MG63 (cell line): ENCODE data around the gene ZNF592. TPM values are rescaled to one million over a fixed set of nuclear protein-coding genes. Genes with fewer than 3 reads are reported as not detected.

Experiments
- DNase-seq: peaks from one replicate; pipeline ENCODE4 v3.0.0-alpha.2; 2020
- H3K27me3 ChIP-seq: fragments of 250-450 bp; sonication (Bioruptor Pico); 2 replicates; pipeline ENCODE4 v1.5.1; 2020; ENCODE audit warnings: mild to moderate bottlenecking, moderate library complexity
- H3K36me3 ChIP-seq: fragments of 250-450 bp; sonication (Bioruptor Pico); 2 replicates; pipeline ENCODE4 v1.5.1; 2020; ENCODE audit warnings: mild to moderate bottlenecking, moderate library complexity
- H3K4me3 ChIP-seq: fragments of 250-450 bp; sonication (Bioruptor Pico); 2 replicates; pipeline ENCODE4 v1.5.1; 2020; ENCODE audit warnings: mild to moderate bottlenecking, moderate library complexity
- H3K9me3 ChIP-seq: fragments of 250-450 bp; sonication (Bioruptor Pico); 2 replicates; pipeline ENCODE4 v1.5.1; 2020; ENCODE audit warnings: mild to moderate bottlenecking, moderate library complexity
- total RNA-seq: library from RNA; depleted of rRNA; stranded (reverse); fragments of >200 nt; shearing (Covaris generic); gene quantifications from 2 replicates; pipeline ENCODE4 v1.2.3, GENCODE V29; 2014; ENCODE audit warnings: low replicate concordance

Gene ZNF592
- total RNA-seq, 1 experiment from 2014 or later: 4.6 TPM

- no peak for DNase-seq
- H3K36me3 ChIP-seq: peaks cover 37% of the 10 kb centered on the region
- no peak overlapping the region for H3K4me3 ChIP-seq
- H3K27me3 ChIP-seq: no peaks in the 10 kb centered on the region
- H3K9me3 ChIP-seq: no peaks in the 10 kb centered on the region
Measured at GRCh38 chr15:84762840-84763572, 14.6 kb downstream of the ZNF592 start.

- Histone ChIP-seq H3K27me3 (no peaks in the 10 kb centered on the region), H3K9me3 (no peaks in the 10 kb centered on the region), H3K36me3 (peaks cover 48% of the 10 kb centered on the region), H3K4me3 (no peak overlapping the region)
- no peak for DNase-seq
Measured at GRCh38 chr15:84764585-84764984, 16.2 kb downstream of the ZNF592 start.

DNA sequence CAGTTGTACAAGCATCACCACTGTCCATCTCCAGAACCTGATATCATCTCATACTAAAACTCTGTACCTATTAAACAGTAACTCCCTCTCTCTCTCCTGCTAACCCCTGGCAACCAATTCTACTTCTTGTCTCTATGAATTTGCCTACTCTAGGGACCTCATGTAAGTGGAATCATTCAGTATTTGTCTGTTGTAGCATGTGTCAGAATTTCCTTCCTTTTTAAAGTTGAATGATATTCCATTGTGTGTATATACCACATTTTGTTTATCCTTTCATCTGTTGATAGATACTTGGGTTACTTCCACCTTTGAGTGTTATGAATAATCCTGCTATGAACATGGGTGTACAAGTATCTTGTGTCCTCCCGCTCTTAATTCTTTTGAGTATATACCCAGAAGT, 16.6 kb downstream of the ZNF592 start:
- Histone ChIP-seq H3K27me3 (no peaks in the 10 kb centered on the region), H3K9me3 (no peaks in the 10 kb centered on the region), H3K4me3 (no peak overlapping the region), H3K36me3 (peaks cover 52% of the 10 kb centered on the region)
- DNase-seq: no peak

- H3K4me3 ChIP-seq: no peak overlapping the region
- peaks cover 55% of the 10 kb centered on the region for H3K36me3 ChIP-seq
- no peaks in the 10 kb centered on the region for H3K27me3 ChIP-seq
- DNase-seq: no peak
- H3K9me3 ChIP-seq: no peaks in the 10 kb centered on the region
Measured at GRCh38 chr15:84765675-84766074, 17.3 kb downstream of the ZNF592 start.

DNA sequence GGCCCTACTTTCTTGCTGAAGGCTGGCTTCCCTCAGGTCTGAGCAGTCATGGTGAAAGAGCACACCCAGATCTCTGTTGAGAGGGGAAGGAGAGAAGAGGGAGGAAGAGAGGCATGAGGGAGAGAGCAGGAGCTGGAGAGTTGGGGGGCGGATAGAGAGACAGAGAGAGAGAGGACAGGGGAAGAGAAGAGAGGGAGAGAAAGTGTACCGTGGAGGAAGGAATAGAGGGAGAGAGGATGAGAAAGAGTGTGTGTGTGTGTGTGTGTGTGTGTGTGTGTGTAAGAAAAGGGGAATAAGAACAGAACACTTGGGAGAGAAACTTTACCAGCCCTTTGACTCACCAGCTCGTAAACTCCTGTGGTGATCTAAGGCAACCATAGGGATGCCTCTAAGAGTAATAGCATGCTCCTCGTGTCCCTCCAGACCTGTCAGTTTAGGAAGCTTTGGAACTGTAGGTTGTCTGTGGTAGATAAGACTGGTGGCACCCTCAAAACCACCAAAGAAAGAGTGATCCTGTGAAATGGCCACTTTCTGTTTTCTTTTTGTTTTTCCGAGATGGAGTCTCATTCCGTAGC, 18.2 kb downstream of the ZNF592 start:
- Histone ChIP-seq H3K36me3 (peaks cover 64% of the 10 kb centered on the region), H3K4me3 (no peak overlapping the region), H3K27me3 (no peaks in the 10 kb centered on the region), H3K9me3 (no peaks in the 10 kb centered on the region)
- DNase-seq: no peak

DNA sequence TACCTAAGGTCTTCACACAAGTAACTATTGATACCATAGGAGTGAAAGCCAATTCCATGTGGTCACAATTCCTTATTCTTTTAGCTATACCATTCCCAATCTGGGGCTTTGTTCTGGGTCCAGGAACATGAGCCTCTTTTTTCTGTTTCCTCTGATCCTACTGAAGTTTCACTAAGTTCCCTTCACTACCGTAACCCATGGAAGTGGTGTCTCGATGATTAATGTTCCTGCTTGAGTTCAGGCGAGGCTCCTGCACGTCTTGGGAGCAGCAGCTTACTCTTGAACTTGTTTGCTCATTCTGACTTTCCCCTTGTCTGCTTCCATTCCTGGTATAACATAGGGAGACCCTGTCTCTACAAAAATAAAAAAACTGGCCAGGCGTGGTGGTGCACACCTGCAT, 23.6 kb downstream of the ZNF592 start:
- Histone ChIP-seq H3K4me3 (no peak overlapping the region), H3K36me3 (peaks cover 64% of the 10 kb centered on the region), H3K27me3 (no peaks in the 10 kb centered on the region), H3K9me3 (no peaks in the 10 kb centered on the region)
- DNase-seq: no peak

GRCh38 chr15:84772467-84772866, 24.1 kb downstream of the ZNF592 start:
- Histone ChIP-seq H3K36me3 (peaks cover 62% of the 10 kb centered on the region), H3K9me3 (no peaks in the 10 kb centered on the region), H3K27me3 (no peaks in the 10 kb centered on the region), H3K4me3 (no peak overlapping the region)
- no peak for DNase-seq

GRCh38 chr15:84773716-84774115, 25.3 kb downstream of the ZNF592 start:
- no peak for DNase-seq
- Histone ChIP-seq H3K9me3 (no peaks in the 10 kb centered on the region), H3K4me3 (no peak overlapping the region), H3K36me3 (peaks cover 61% of the 10 kb centered on the region), H3K27me3 (no peaks in the 10 kb centered on the region)

DNA sequence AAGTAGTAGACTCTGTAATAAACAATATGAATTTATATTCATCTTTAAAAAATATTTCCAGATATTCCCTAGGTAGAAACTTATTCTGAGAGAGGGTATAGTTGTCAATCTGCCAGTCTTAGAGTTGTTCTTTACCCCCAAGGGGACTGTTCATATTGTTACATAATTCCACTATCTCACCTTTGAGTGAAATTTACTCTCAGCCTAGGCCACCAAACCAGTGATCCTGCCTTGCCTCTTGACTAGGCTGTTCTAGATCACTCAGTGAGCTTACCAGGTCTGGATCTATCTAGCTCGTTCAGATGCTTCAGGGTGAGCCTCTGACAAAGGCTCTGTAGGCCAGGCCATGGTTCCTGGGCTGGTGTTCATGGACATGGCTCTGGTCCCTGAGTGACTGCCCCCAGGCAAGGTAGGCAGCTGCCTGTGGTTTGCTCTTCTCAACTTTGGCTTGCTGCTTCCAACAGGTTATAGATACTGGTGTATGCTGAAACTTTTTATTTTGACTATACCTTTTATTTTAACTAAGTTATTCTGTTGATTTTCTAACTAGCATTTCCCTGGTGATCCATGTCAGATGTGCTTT, 27.6 kb downstream of the ZNF592 start:
- no peak overlapping the region for H3K4me3 ChIP-seq
- no peaks in the 10 kb centered on the region for H3K27me3 ChIP-seq
- no peaks in the 10 kb centered on the region for H3K9me3 ChIP-seq
- no peak for DNase-seq
- H3K36me3 ChIP-seq: peaks cover 51% of the 10 kb centered on the region

- Histone ChIP-seq H3K36me3 (peaks cover 59% of the 10 kb centered on the region), H3K27me3 (no peaks in the 10 kb centered on the region), H3K4me3 (no peak overlapping the region), H3K9me3 (no peaks in the 10 kb centered on the region)
- no peak for DNase-seq
Measured at GRCh38 chr15:84778194-84778593, 29.8 kb downstream of the ZNF592 start.

GRCh38 chr15:84780492-84780891, 32.1 kb downstream of the ZNF592 start:
- Histone ChIP-seq H3K4me3 (no peak overlapping the region), H3K9me3 (no peaks in the 10 kb centered on the region), H3K36me3 (peaks cover 68% of the 10 kb centered on the region), H3K27me3 (no peaks in the 10 kb centered on the region)
- DNase-seq: no peak

GRCh38 chr15:84781495-84781894, 33.1 kb downstream of the ZNF592 start:
- Histone ChIP-seq H3K4me3 (no peak overlapping the region), H3K27me3 (no peaks in the 10 kb centered on the region), H3K9me3 (no peaks in the 10 kb centered on the region), H3K36me3 (peaks cover 67% of the 10 kb centered on the region)
- no peak for DNase-seq

- Histone ChIP-seq H3K4me3 (no peak overlapping the region), H3K9me3 (no peaks in the 10 kb centered on the region), H3K27me3 (no peaks in the 10 kb centered on the region), H3K36me3 (peaks cover 65% of the 10 kb centered on the region)
- DNase-seq: no peak
Measured at GRCh38 chr15:84782346-84782745, 34.0 kb downstream of the ZNF592 start.

- H3K4me3 ChIP-seq: no peak overlapping the region
- H3K36me3 ChIP-seq: peaks cover 68% of the 10 kb centered on the region
- no peak for DNase-seq
- no peaks in the 10 kb centered on the region for H3K27me3 ChIP-seq
- no peaks in the 10 kb centered on the region for H3K9me3 ChIP-seq
Measured at GRCh38 chr15:84783493-84784251, 35.3 kb downstream of the ZNF592 start.

DNA sequence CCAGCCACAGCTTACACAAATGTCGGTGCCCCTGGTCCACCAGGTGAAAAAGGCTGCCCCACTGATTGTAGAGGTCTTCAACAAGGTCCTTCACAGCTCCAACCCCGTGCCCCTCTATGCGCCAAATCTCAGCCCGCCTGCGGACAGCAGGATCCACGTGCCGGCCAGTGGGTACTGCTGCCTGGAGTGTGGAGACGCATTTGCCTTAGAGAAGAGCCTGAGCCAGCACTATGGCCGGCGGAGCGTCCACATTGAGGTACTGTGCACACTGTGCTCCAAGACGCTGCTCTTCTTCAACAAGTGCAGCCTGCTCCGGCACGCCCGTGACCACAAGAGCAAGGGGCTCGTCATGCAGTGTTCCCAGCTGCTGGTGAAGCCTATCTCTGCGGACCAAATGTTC, 35.9 kb downstream of the ZNF592 start:
- peaks cover 69% of the 10 kb centered on the region for H3K36me3 ChIP-seq
- no peaks in the 10 kb centered on the region for H3K9me3 ChIP-seq
- no peak for DNase-seq

DNA sequence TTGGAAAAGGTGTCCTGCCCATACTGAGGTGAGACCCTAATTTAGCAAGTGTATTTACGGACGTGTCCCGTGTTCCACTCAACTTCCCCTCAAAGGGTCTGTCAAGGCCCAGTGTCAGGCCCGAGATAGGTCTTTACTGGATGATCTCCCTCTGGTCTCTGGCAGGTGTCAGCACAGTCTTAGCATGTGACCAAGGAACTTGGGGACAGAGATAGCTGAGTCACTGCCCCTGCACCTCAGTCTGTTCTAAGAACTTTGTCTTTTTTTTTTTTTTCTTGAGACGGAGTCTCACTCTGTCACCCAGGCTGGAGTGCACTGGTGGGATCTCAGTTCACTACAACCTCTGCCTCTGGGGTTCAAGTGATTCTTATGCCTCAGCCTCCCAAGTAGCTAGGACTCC, 36.7 kb downstream of the ZNF592 start:
- Histone ChIP-seq H3K9me3 (no peaks in the 10 kb centered on the region), H3K27me3 (no peaks in the 10 kb centered on the region), H3K36me3 (peaks cover 73% of the 10 kb centered on the region), H3K4me3 (no peak overlapping the region)
- DNase-seq: no peak

More for the DNA sequence above, 35.9 kb downstream of the ZNF592 start:
- Histone ChIP-seq H3K27me3 (no peaks in the 10 kb centered on the region), H3K4me3 (no peak overlapping the region)

GRCh38 chr15:84788500-84788899, 40.1 kb downstream of the ZNF592 start:
- Histone ChIP-seq H3K9me3 (no peaks in the 10 kb centered on the region), H3K4me3 (no peak overlapping the region), H3K36me3 (peaks cover 80% of the 10 kb centered on the region), H3K27me3 (no peaks in the 10 kb centered on the region)
- DNase-seq: no peak
